HEK293 (cell line): ENCODE measurements around the gene CD83.

Source experiments
- CTCF ChIA-PET: fragments of 350-600 bp; formaldehyde crosslinking; extraction: SDS; loops from one replicate; lab custom pipeline; 2021; ENCODE audit warnings: antibody characterized with exemption; lab: Yijun Ruan, JAX
- POLR2A ChIA-PET: fragments of 300-600 bp; formaldehyde crosslinking; extraction: SDS; loops from one replicate; lab custom pipeline; 2020; ENCODE audit warnings: antibody characterized with exemption, inconsistent platforms; lab: Yijun Ruan, JAX
- H3K27ac ChIP-seq: fragments of 200-500 bp; sonication (Bioruptor generic); 2 replicates; pipeline ENCODE4 v1.5.1; 2014; ENCODE audit warnings: low read depth, low read length, control low read depth, inconsistent platforms; ENCODE audit errors: extremely low read depth
- H3K36me3 ChIP-seq, 2 experiments: fragments of 200-500 bp in 1 of 2; sonication (Bioruptor generic) in 1 of 2; 1 replicate in 1 of 2; 2 replicates in 1 of 2; pipeline ENCODE4 v1.5.1; 2014 to 2017; ENCODE audit warnings: inconsistent platforms in 2 of 2, low read length in 2 of 2; ENCODE audit not compliant: control insufficient read depth in 2 of 2, insufficient read depth in 1 of 2
- H3K4me1 ChIP-seq: fragments of 200-500 bp; sonication (Bioruptor generic); 2 replicates; pipeline ENCODE4 v1.5.1; 2014; ENCODE audit warnings: mild to moderate bottlenecking, low read length, inconsistent platforms; ENCODE audit not compliant: control insufficient read depth, insufficient read depth
- H3K4me3 ChIP-seq: 2 replicates; pipeline ENCODE4 v1.5.1; 2011; ENCODE audit warnings: low read depth, mild to moderate bottlenecking, control low read depth, low read length, moderate library complexity
- H3K9me3 ChIP-seq: fragments of 200-500 bp; sonication (Bioruptor generic); 2 replicates; pipeline ENCODE4 v1.5.1; 2014; ENCODE audit warnings: low read depth, low read length, inconsistent platforms; ENCODE audit not compliant: control insufficient read depth, insufficient read depth
- CTCF ChIP-seq: fragments of 450-650 bp; formaldehyde crosslinking; IDR thresholded peaks from 2 replicates; pipeline ENCODE4 v1.5.1; 2016; ENCODE audit warnings: missing biosample characterization, missing genetic modification characterization
- KLF1 ChIP-seq: fragments of 450-650 bp; formaldehyde crosslinking; IDR thresholded peaks from 2 replicates; pipeline ENCODE4 v1.5.1; 2016; ENCODE audit warnings: missing biosample characterization, missing genetic modification characterization
- KLF10 ChIP-seq: fragments of 450-650 bp; IDR thresholded peaks from 2 replicates; pipeline ENCODE4 v1.5.1; 2018; ENCODE audit warnings: missing biosample characterization, mild to moderate bottlenecking, missing genetic modification characterization
- PRDM6 ChIP-seq: fragments of 450-650 bp; formaldehyde crosslinking; IDR thresholded peaks from 2 replicates; pipeline ENCODE4 v1.5.1; 2017; ENCODE audit warnings: missing biosample characterization, missing genetic modification characterization
- SCRT1 ChIP-seq: fragments of 450-650 bp; formaldehyde crosslinking; IDR thresholded peaks from 2 replicates; pipeline ENCODE4 v1.5.1; 2016; ENCODE audit warnings: missing biosample characterization, missing genetic modification characterization, borderline replicate concordance
- YY2 ChIP-seq: fragments of 450-650 bp; formaldehyde crosslinking; IDR thresholded peaks from 2 replicates; pipeline ENCODE4 v1.5.1; 2016; ENCODE audit warnings: missing biosample characterization, missing genetic modification characterization
- ZNF155 ChIP-seq: fragments of 450-650 bp; formaldehyde crosslinking; IDR thresholded peaks from 2 replicates; pipeline ENCODE4 v1.5.1; 2016; ENCODE audit warnings: missing biosample characterization, missing genetic modification characterization
- ZNF157 ChIP-seq: fragments of 450-650 bp; formaldehyde crosslinking; IDR thresholded peaks from 2 replicates; pipeline ENCODE4 v1.5.1; 2016; ENCODE audit warnings: missing biosample characterization, missing genetic modification characterization
- ZNF184 ChIP-seq: fragments of 450-650 bp; IDR thresholded peaks from 2 replicates; pipeline ENCODE4 v1.5.1; 2018; ENCODE audit warnings: missing biosample characterization, mild to moderate bottlenecking, missing genetic modification characterization
- ZNF311 ChIP-seq: fragments of 450-650 bp; formaldehyde crosslinking; IDR thresholded peaks from 2 replicates; pipeline ENCODE4 v1.5.1; 2017; ENCODE audit warnings: missing biosample characterization, missing genetic modification characterization, borderline replicate concordance
- ZNF341 ChIP-seq: fragments of 450-650 bp; formaldehyde crosslinking; IDR thresholded peaks from 2 replicates; pipeline ENCODE4; 2016; ENCODE audit warnings: low read depth, missing biosample characterization, missing genetic modification characterization
- ZNF501 ChIP-seq: fragments of 450-650 bp; formaldehyde crosslinking; IDR thresholded peaks from 2 replicates; pipeline ENCODE4 v1.5.1; 2016; ENCODE audit warnings: missing biosample characterization, missing genetic modification characterization
- ZNF518A ChIP-seq: fragments of 450-650 bp; formaldehyde crosslinking; conservative IDR thresholded peaks from 2 replicates; pipeline ENCODE4 v1.5.1; 2016; ENCODE audit warnings: low read depth, missing biosample characterization, missing genetic modification characterization
- ZNF571 ChIP-seq: fragments of 450-650 bp; formaldehyde crosslinking; IDR thresholded peaks from 2 replicates; pipeline ENCODE4 v1.5.0; 2017; ENCODE audit warnings: missing biosample characterization, missing genetic modification characterization
- ZNF670 ChIP-seq: fragments of 450-650 bp; formaldehyde crosslinking; IDR thresholded peaks from 2 replicates; pipeline ENCODE4 v1.5.1; 2016; ENCODE audit warnings: missing biosample characterization, missing genetic modification characterization, low read depth
- ZNF768 ChIP-seq: fragments of 450-650 bp; formaldehyde crosslinking; IDR thresholded peaks from 2 replicates; pipeline ENCODE4 v1.5.1; 2018; ENCODE audit warnings: missing biosample characterization, mild to moderate bottlenecking, missing genetic modification characterization
- ZNF843 ChIP-seq: fragments of 450-650 bp; formaldehyde crosslinking; IDR thresholded peaks from 2 replicates; pipeline ENCODE4 v1.5.1; 2016; ENCODE audit warnings: missing biosample characterization, missing genetic modification characterization
- ZSCAN23 ChIP-seq: fragments of 450-650 bp; formaldehyde crosslinking; IDR thresholded peaks from 2 replicates; pipeline ENCODE4 v1.5.1; 2016; ENCODE audit warnings: missing biosample characterization, missing genetic modification characterization
- ZSCAN30 ChIP-seq: fragments of 450-650 bp; IDR thresholded peaks from 2 replicates; pipeline ENCODE4 v1.5.1; 2018; ENCODE audit warnings: missing biosample characterization, mild to moderate bottlenecking, missing genetic modification characterization, moderate library complexity

The CD83 gene

GRCh38 chr6:14068623-14069022 lies 48.9 kb upstream of the CD83 start:
- ChIA-PET POLR2A (no interaction called here), CTCF (interaction anchor here (0.6 to 11.3 kb wide), 7 partner anchors 9 to 279 kb away, joined by 3 to 353 read pairs (median 5); no protein-coding TSS in a partner anchor)
- no peak overlapping the region for H3K27ac ChIP-seq
- no peaks in the 10 kb centered on the region for H3K9me3 ChIP-seq
- no peak overlapping the region for H3K4me3 ChIP-seq
- TF ChIP-seq ZNF501 = no peak
- TF ChIP-seq SCRT1 (tag by site-specific recombination) = no peak
- TF ChIP-seq, all 188 proteins: peak for 0
- H3K36me3 ChIP-seq = no peaks in the 10 kb centered on the region
- H3K4me1 ChIP-seq = no peaks in the 10 kb centered on the region

GRCh38 chr6:14070457-14070856 lies 47.1 kb upstream of the CD83 start:
- TF ChIP-seq CTCF (tag by site-specific recombination) (no peak), ZNF184 (tag by site-specific recombination) (no peak), ZSCAN23 (no peak), ZNF768 (tag by site-specific recombination) (no peak), PRDM6 (tag by site-specific recombination) (no peak), ZNF571 (tag by site-specific recombination) (no peak), ZNF518A (no peak), KLF10 (no peak), KLF1 (tag by site-specific recombination) (no peak), ZNF157 (tag by site-specific recombination) (no peak), ZNF341 (tag by site-specific recombination) (no peak), ZSCAN30 (tag by site-specific recombination) (no peak), ZNF670 (no peak), ZNF843 (tag by site-specific recombination) (no peak), ZNF311 (tag by site-specific recombination) (no peak), YY2 (tag by site-specific recombination) (no peak), ZNF155 (tag by site-specific recombination) (no peak)
- ChIA-PET CTCF (interaction anchor here (11.3 kb wide), 1 partner anchor 162 kb away, joined by 353 read pairs; no protein-coding TSS in a partner anchor), POLR2A (no interaction called here)
- no peak overlapping the region for H3K4me3 ChIP-seq
- no peaks in the 10 kb centered on the region for H3K4me1 ChIP-seq
- H3K27ac ChIP-seq = no peak overlapping the region
- H3K36me3 ChIP-seq = no peaks in the 10 kb centered on the region
- H3K9me3 ChIP-seq = no peaks in the 10 kb centered on the region
